Posterior cingulate gyrus (tissue), 11 donors: Measurements from ENCODE around the gene STYXL2.

Experiments used
- DNase-seq, 10 donors: peaks; one replicate each; pipeline versions ENCODE4 v3.0.0 to v3.0.0-alpha.2; 2020 to 2021; ENCODE audit warnings: mixed read lengths in 3 of 10
- intact Hi-C: fragments of 100-400 bp; cut with DNase I; formaldehyde crosslinking; loops from one replicate; pipeline ENCODE4 v1.15.1; 2023

The STYXL2 gene

GRCh38 chr1:167105271-167106118 lies 11.6 kb downstream of the STYXL2 start:
- intact Hi-C loops, result no loop called here

GRCh38 chr1:167106119-167106461 lies 12.2 kb downstream of the STYXL2 start:
- intact Hi-C loops, result no loop called here

More at GRCh38 chr1:167105271-167106118, 11.6 kb downstream of the STYXL2 start:
- DNase-seq, result no peak

GRCh38 chr1:167107456-167107855 lies 13.6 kb downstream of the STYXL2 start:
- intact Hi-C loops, result no loop called here

More at GRCh38 chr1:167106119-167106461, 12.2 kb downstream of the STYXL2 start:
- no peak for DNase-seq

GRCh38 chr1:167109125-167109524 lies 15.2 kb downstream of the STYXL2 start:
- intact Hi-C loops, result no loop called here
- DNase-seq, result no peak

More at GRCh38 chr1:167107456-167107855, 13.6 kb downstream of the STYXL2 start:
- DNase-seq, result no peak

- DNase-seq, result no peak
- intact Hi-C loops, result no loop called here
Observed at GRCh38 chr1:167110586-167110985, 16.7 kb downstream of the STYXL2 start.

- intact Hi-C loops, result no loop called here
- DNase-seq, result no peak
Observed at GRCh38 chr1:167111868-167112709, 18.2 kb downstream of the STYXL2 start.

GRCh38 chr1:167114725-167115124 lies 20.9 kb downstream of the STYXL2 start:
- no peak for DNase-seq
- intact Hi-C loops, result no loop called here

GRCh38 chr1:167115655-167116054 lies 21.8 kb downstream of the STYXL2 start:
- DNase-seq, result no peak
- intact Hi-C loops, result no loop called here

GRCh38 chr1:167116174-167116573 lies 22.3 kb downstream of the STYXL2 start:
- intact Hi-C loops, result no loop called here
- no peak for DNase-seq

- intact Hi-C loops, result no loop called here
- DNase-seq, result no peak
Observed at GRCh38 chr1:167117225-167117624, 23.4 kb downstream of the STYXL2 start.

- no peak for DNase-seq
- intact Hi-C loops, result no loop called here
Observed at GRCh38 chr1:167118188-167118587, 24.3 kb downstream of the STYXL2 start.

GRCh38 chr1:167119696-167120095 lies 25.8 kb downstream of the STYXL2 start:
- no peak for DNase-seq
- intact Hi-C loops, result loop anchor here (10.0 kb wide), 1 partner anchor 95 kb away; no protein-coding TSS in a partner anchor

- DNase-seq, result no peak
- intact Hi-C loops, result loop anchor here (10.0 kb wide), 1 partner anchor 94 kb away; no protein-coding TSS in a partner anchor
Observed at GRCh38 chr1:167120899-167121298, 27.0 kb downstream of the STYXL2 start.

GRCh38 chr1:167121375-167122120 lies 27.7 kb downstream of the STYXL2 start:
- DNase-seq, result peak; percentile 37 to 94 (median 66)
- intact Hi-C loops, result loop anchor here (10.0 kb wide), 1 partner anchor 93 kb away; no protein-coding TSS in a partner anchor

- DNase-seq, result no peak
- intact Hi-C loops, result loop anchor here (10.0 kb wide), 1 partner anchor 93 kb away; no protein-coding TSS in a partner anchor
Observed at GRCh38 chr1:167122121-167122480, 28.2 kb downstream of the STYXL2 start.

GRCh38 chr1:167122568-167122967 lies 28.7 kb downstream of the STYXL2 start:
- intact Hi-C loops, result loop anchor here (10.0 kb wide), 1 partner anchor 92 kb away; no protein-coding TSS in a partner anchor
- no peak for DNase-seq

- intact Hi-C loops, result loop anchor here (10.0 kb wide), 1 partner anchor 88 kb away; no protein-coding TSS in a partner anchor
- DNase-seq, result peak in 8 of 10 donors; percentile 32 to 89 (median 56)
Observed at GRCh38 chr1:167126317-167126716, 32.4 kb downstream of the STYXL2 start.

- intact Hi-C loops, result loop anchor here (10.0 kb wide), 1 partner anchor 88 kb away; no protein-coding TSS in a partner anchor
- DNase-seq, result peak in 8 of 10 donors; percentile 54 to 93 (median 64)
Observed at GRCh38 chr1:167126811-167127210, 32.9 kb downstream of the STYXL2 start.

GRCh38 chr1:167127236-167127635 lies 33.4 kb downstream of the STYXL2 start:
- intact Hi-C loops, result loop anchor here (10.0 kb wide), 1 partner anchor 88 kb away; no protein-coding TSS in a partner anchor
- DNase-seq, result no peak

- intact Hi-C loops, result loop anchor here (2.0 to 10.0 kb wide), 2 partner anchors 61 to 87 kb away; no protein-coding TSS in a partner anchor
- DNase-seq, result no peak
Observed at GRCh38 chr1:167127661-167128060, 33.8 kb downstream of the STYXL2 start.
